ENCODE data around the gene COLQ.

DNA sequence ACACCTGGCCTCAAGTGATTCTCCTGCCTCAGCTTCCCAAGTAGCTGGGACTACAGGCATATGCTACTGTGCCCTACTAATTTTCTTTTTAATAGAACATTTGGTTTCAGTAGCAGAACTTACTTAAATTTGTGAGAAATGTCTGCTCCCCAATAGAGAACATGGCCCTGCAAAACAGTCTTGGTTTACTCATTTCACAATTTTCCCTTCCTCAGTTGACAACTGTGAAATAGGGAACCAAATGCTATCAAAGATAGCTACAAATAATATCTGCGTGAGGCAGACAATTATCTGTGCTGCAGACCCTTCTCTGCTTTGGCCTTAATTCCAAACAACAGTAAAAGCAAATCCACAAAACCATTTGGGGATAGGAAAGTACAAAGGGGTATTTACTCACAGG is 116.7 kb downstream of the COLQ start:
- no peak for TF ChIP-seq POLR2AphosphoS5 (IDR thresholded peaks at IDR 0.05)
- TF ChIP-seq, protein P1, sequence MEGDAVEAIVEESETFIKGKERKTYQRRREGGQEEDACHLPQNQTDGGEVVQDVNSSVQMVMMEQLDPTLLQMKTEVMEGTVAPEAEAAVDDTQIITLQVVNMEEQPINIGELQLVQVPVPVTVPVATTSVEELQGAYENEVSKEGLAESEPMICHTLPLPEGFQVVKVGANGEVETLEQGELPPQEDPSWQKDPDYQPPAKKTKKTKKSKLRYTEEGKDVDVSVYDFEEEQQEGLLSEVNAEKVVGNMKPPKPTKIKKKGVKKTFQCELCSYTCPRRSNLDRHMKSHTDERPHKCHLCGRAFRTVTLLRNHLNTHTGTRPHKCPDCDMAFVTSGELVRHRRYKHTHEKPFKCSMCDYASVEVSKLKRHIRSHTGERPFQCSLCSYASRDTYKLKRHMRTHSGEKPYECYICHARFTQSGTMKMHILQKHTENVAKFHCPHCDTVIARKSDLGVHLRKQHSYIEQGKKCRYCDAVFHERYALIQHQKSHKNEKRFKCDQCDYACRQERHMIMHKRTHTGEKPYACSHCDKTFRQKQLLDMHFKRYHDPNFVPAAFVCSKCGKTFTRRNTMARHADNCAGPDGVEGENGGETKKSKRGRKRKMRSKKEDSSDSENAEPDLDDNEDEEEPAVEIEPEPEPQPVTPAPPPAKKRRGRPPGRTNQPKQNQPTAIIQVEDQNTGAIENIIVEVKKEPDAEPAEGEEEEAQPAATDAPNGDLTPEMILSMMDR (IDR thresholded peaks at IDR 0.05 in 8 of 11, conservative IDR thresholded peaks at IDR 0.05 in 3 of 11) = no peak

Data from spleen (tissue), 7 donors.